LNCaP clone FGC (cell line): ENCODE data around the gene RTP1.
"Not testable (repeated sequence)": the region's sequence is repeated elsewhere in the genome, so short reads cannot be mapped to it uniquely, and the experiment has no call there.

ENCODE experiments used
- DNase-seq: peaks from one replicate; pipeline ENCODE4 v3.0.0-alpha.2; 2011; ENCODE audit warnings: low read depth
- H3K4me3 ChIP-seq: 2 replicates; pipeline ENCODE4 v1.5.1; 2011; ENCODE audit warnings: mild to moderate bottlenecking, low read depth, low read length, control low read depth
- CTCF ChIP-seq: IDR thresholded peaks from 2 replicates; pipeline ENCODE4 v1.5.1; 2012; ENCODE audit warnings: mild to moderate bottlenecking; ENCODE audit not compliant: control insufficient read depth, insufficient read depth; ENCODE audit errors: extremely low read depth

Gene RTP1

DNA sequence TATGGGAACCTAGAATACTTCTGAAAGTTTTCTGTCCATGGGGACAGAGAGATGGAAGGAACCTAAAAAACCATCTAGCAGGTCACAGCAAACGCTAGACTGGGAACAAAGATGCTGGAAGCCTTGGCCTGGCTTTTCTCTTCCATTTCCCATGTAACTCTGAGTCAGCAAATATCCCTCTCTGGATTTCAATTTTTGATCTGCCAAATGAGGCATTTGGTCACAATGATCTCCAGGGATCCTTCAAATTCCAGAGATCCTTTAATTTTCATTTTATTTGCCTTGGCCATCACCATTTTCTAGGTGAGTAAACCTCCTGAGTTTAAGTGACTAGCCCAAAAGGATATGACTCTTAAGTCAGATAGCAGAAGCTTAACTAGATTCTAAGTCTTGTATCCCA lies 39.7 kb downstream of the RTP1 start:
- H3K4me3 ChIP-seq, result no peak overlapping the region
- no peak for DNase-seq
- TF ChIP-seq CTCF, result no peak

GRCh38 chr3:187237741-187238140 lies 40.5 kb downstream of the RTP1 start:
- H3K4me3 ChIP-seq, result no peak overlapping the region
- DNase-seq, result no peak
- TF ChIP-seq CTCF, result no peak

DNA sequence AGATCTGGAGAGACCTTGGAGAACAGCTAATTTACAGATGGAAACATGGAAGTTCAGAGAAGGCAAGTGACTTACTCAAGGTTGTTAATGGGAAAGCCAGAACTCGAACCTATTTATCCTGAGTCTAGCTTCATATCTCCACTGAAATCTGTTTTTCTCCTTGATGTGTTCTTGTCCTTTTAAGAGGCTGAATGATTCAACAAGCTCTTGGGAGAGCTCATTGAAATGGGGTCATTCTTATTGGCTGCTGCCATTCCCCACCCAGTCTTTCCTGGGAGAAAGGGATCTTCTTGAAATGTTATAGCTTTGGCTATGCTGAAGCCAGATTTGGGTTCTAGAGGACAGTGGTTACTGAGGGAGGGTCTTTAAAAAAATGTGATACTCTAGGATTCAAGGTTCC lies 41.0 kb downstream of the RTP1 start:
- TF ChIP-seq CTCF, result no peak
- DNase-seq, result no peak
- H3K4me3 ChIP-seq, result no peak overlapping the region

- H3K4me3 ChIP-seq, DNase-seq: not testable (repeated sequence)
Observed at GRCh38 chr3:187238835-187239234, 41.5 kb downstream of the RTP1 start.

DNA sequence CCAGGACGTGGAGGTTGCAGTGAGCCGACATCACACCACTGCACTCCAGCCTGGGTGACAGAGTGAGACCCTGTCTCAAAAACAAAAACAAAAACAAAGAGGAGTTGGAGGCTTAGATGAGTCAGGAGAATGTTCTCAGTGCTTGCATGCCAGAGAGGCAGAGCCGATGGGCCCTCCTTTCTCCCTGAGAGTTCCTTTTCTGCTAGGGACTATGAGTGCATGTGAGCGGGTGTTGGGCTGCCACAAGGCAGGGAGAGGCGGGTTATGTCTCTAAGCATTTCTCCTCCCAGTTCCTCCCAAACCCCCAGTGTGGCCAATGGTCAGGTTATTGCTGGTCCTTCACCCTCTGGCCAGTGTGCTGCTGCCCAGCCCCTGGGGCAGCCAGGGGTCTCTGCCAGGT lies 45.1 kb downstream of the RTP1 start:
- DNase-seq, result no peak
- no peak for TF ChIP-seq CTCF
- no peak overlapping the region for H3K4me3 ChIP-seq

- TF ChIP-seq CTCF, result no peak
- no peak overlapping the region for H3K4me3 ChIP-seq
- no peak for DNase-seq
Observed at GRCh38 chr3:187242900-187243299, 45.6 kb downstream of the RTP1 start.

DNA sequence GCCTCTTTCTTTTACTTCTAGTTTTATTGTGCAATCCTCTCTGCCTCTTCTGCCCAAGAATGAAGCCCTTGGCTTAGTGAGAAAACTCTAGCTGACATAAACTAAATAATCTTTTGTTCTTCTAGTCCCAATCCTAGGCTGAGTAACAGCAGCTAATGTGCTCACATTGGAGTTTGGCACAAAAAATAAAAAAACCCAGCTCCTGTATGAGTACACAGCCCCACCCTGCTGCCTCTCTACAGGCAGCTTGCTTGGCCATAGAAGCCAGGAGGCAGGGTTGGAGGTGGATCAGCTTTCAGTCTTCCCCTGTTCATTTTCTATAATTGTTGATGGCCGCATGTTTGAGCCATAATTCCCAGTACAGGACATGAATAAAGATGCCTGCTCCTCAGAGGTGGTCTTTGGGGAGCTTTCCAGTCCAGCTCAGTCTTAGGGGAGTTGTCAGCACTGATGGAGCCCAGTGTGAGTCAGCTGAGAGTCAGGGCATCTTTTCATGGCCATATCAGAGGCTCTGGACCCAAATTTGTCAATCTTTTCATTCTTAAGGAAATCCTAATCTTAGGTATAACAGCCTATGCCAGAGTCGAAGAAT lies 46.7 kb downstream of the RTP1 start:
- no peak for TF ChIP-seq CTCF
- DNase-seq, result no peak
- H3K4me3 ChIP-seq, result no peak overlapping the region
